Psoas muscle (tissue), 8 donors: Measurements from ENCODE around the gene CCNT2. TPM values are rescaled to one million over a fixed set of nuclear protein-coding genes. Genes with fewer than 3 reads are reported as not detected.
"Not testable (repeated sequence)": the region's sequence is repeated elsewhere in the genome, so short reads cannot be mapped to it uniquely, and the experiment has no call there.

Source experiments
- ATAC-seq, 4 donors: fragments of 200-7000 bp; cut with Tn5 transposase; one replicate each; pipeline ENCODE4 v1.9.1; 2020; ENCODE audit warnings: moderate library complexity in 3 of 4, mild to moderate bottlenecking in 2 of 4
- DNase-seq, 2 donors: peaks; one replicate each; pipeline ENCODE4 v3.0.0-alpha.2; 2020
- H3K27ac ChIP-seq: fragments of 200-600 bp; one replicate; pipeline ENCODE4 v1.8.0; 2022
- H3K27me3 ChIP-seq, 3 donors: fragments of 200-600 bp in 1 of 3; one replicate each; pipeline versions ENCODE4 v1.6.1 to v1.8.0; 2013 to 2022; ENCODE audit warnings: low read length in 2 of 3, mild to moderate bottlenecking in 2 of 3, moderate library complexity in 1 of 3; ENCODE audit not compliant: insufficient read depth in 3 of 3
- H3K36me3 ChIP-seq, 2 donors: fragments of 200-600 bp in 1 of 2; one replicate each; pipeline versions ENCODE4 v1.6.1 to v1.8.0; 2013 to 2022; ENCODE audit warnings: low read depth in 1 of 2, mild to moderate bottlenecking in 1 of 2, moderate library complexity in 1 of 2; ENCODE audit not compliant: insufficient read depth in 1 of 2
- H3K4me1 ChIP-seq: fragments of 200-600 bp; one replicate; pipeline ENCODE4 v1.8.0; 2022
- H3K4me3 ChIP-seq: fragments of 200-600 bp; one replicate; pipeline ENCODE4 v1.8.0; 2022; ENCODE audit warnings: mild to moderate bottlenecking
- H3K9me3 ChIP-seq: fragments of 200-600 bp; one replicate; pipeline ENCODE4 v1.8.0; 2022
- WGBS, 3 donors: extraction: QIAGEN DNeasy Blood & Tissue Kit; methylation state at CpG; one replicate each; pipeline versions ENCODE4 v1.1.6 to v1.1.7; 2013; 5-methylcytosine and 5-hydroxymethylcytosine counted together
- intact Hi-C, 2 donors: fragments of 100-400 bp; cut with DNase I; formaldehyde crosslinking; loops; one replicate each; pipeline versions ENCODE4 v1.11.0 to v1.14.2; 2022
- polyA plus RNA-seq, 3 donors: library from polyadenylated mRNA; stranded (reverse); fragments of 200-250 nt; gene quantifications; one replicate each; pipeline ENCODE4 v1.2.3, GENCODE V29; 2013
- total RNA-seq, 4 donors: library from RNA; stranded (reverse); fragmentation: NEBNext Ultra II Directional in 2 of 4; extraction: Animal tissue kit (Norgen Biotek cat#: 25700) in 2 of 4; gene quantifications; one replicate each; pipeline versions ENCODE4 v1.2.1 to v1.2.4, GENCODE V29; 2021 to 2023
- TF ChIP-seq, protein P1 (sequence below): fragments of 200-600 bp; IDR thresholded peaks from one replicate; pipeline ENCODE4 v1.8.0; 2022; ENCODE audit warnings: antibody characterized with exemption
- donor health status: healthy with polysubstance abuse.
- donor health status: DM: no; HTN: no; CAD: no; lungs with moderate emphysema.
- donor health status: Bipolar disorder and iron deficiency.
- donor health status: healthy.
- donor health status: DM: yes; HTN: yes; CAD: no.
- donor health status: DM: no; HTN: no; CAD: no.
- donor health status: DM: no; HTN: no; CAD: no.
- donor health status: DM: yes; HTN: yes; CAD: no.

Gene CCNT2
- total and polyA plus RNA-seq, 7 donors = 6.6 to 19.2 (median 13.7) TPM

DNA sequence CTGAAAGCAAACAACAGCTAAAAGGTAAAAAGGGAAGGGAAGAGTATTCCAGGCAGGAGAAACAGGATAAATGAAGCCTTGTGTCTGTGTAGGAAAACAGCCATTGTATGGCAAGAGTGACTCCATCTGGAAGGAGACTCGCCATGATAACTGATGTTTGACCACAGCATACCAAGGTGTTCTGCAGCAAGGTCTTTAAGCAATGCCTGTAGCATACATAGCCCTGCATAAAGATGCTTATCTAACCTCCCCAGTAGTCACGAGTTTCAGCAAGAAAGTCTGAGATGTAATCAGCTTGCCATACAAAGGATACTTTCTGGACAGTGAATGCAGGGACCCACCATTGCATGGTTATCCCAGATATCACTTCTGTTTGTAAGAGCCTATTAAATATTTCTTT, 11.9 kb upstream of the CCNT2 start:
- H3K9me3 ChIP-seq = peaks cover 6% of the 10 kb centered on the region
- H3K4me1 ChIP-seq = no peaks in the 10 kb centered on the region
- no peak for DNase-seq
- 62 to 80% (median 73%) methylated on average over 2 of the region's 2 CpGs for WGBS, 3 donors
- H3K4me3 ChIP-seq = no peak overlapping the region
- no peak for ATAC-seq
- no peaks in the 10 kb centered on the region for H3K36me3 ChIP-seq
- no peaks in the 10 kb centered on the region for H3K27me3 ChIP-seq
- intact Hi-C loops = no loop called here
- TF ChIP-seq, protein P1, sequence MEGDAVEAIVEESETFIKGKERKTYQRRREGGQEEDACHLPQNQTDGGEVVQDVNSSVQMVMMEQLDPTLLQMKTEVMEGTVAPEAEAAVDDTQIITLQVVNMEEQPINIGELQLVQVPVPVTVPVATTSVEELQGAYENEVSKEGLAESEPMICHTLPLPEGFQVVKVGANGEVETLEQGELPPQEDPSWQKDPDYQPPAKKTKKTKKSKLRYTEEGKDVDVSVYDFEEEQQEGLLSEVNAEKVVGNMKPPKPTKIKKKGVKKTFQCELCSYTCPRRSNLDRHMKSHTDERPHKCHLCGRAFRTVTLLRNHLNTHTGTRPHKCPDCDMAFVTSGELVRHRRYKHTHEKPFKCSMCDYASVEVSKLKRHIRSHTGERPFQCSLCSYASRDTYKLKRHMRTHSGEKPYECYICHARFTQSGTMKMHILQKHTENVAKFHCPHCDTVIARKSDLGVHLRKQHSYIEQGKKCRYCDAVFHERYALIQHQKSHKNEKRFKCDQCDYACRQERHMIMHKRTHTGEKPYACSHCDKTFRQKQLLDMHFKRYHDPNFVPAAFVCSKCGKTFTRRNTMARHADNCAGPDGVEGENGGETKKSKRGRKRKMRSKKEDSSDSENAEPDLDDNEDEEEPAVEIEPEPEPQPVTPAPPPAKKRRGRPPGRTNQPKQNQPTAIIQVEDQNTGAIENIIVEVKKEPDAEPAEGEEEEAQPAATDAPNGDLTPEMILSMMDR = no peak
- H3K27ac ChIP-seq = no peak overlapping the region

DNA sequence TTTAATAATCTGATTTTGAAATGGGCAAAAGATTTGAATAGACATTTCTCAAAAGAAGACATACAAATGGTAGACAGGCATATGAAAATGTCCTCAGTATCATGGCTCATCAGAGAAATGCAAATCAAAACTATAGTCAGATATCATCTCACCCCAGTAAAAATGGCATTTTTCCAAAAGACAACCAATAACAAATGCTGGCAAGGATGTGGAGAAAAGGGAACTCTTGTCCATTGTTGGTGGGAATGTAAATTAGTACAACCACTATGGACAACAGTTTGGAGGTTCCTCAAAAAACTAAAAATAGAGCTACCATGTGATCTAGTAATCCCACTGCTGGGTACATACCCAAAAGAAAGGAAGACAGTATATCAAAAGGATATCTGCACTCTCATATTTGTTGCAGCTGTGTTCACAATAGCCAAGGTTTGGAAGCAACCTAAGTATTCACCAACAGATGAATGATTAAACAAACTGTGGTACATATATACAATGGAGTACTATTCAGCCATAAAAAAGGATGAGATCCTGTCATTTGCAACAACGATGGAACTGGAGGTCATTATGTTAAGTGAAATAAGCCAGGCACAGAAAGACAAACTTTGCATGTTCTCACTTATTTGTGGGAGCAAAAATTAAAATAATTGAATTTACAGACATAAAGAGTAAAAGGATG, 11.0 kb upstream of the CCNT2 start:
- H3K9me3 ChIP-seq, H3K36me3 ChIP-seq, H3K4me1 ChIP-seq, H3K4me3 ChIP-seq, H3K27ac ChIP-seq, H3K27me3 ChIP-seq, ATAC-seq, DNase-seq, intact Hi-C loops: not testable (repeated sequence)
- WGBS, 3 donors = 89 to 94% (median 91%) methylated on average over 1 of the region's 1 CpG

DNA sequence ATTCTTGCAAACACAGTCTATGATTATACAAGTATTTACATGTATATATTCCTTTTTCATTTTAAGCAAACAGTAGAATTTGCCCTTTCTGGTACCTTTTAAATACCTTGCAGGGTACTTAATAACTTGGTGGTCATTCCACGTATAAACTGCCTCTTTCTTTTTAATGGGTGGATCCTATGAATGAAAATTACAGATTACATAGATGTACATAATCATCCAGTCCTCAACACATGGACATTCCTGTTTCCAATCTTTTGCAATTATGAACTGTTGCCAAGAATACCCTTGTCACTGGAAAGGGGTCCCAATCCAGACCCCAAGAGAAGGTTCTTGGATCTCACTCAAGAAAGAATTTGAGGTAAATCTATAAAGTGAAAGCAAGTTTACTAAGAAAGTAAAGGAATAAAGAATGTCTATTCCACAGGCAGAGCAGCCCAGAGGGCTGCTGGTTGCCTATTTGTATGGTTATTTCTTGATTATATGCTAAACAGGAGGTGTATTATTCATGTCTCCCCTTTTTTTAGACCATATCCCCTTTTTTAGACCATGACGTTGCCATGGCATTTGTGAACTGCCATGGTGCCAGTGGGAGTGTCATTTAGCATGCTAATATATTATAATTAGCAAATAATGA, 7.7 kb upstream of the CCNT2 start:
- Histone ChIP-seq H3K27ac (no peak overlapping the region), H3K36me3 (no peaks in the 10 kb centered on the region), H3K4me1 (no peaks in the 10 kb centered on the region), H3K27me3 (no peaks in the 10 kb centered on the region), H3K9me3 (peaks cover 6% of the 10 kb centered on the region), H3K4me3 (no peak overlapping the region)
- no peak for ATAC-seq
- 73 to 83% (median 81%) methylated on average over 2 of the region's 2 CpGs for WGBS, 3 donors
- TF ChIP-seq, protein P1 = no peak
- intact Hi-C loops = no loop called here
- no peak for DNase-seq

DNA sequence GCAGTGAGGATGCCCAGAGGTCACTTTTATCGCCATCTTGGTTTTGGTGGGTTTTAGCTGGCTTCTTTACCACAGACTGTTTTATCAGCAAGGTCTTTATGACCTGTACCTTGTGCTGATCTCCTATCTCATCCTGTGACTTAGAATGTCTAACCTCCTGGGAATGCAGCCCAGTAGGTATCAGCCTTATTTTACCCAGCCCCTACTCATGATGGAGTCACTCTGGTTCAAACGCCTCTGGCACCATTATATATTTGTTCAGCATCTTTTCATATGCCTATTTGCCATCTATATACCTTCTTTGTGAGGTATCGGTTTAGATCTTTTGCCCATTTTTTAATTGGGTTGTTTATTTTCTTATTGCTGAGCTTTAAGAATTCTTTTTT, 7.2 kb upstream of the CCNT2 start:
- H3K4me1 ChIP-seq = no peaks in the 10 kb centered on the region
- H3K4me3 ChIP-seq = no peak overlapping the region
- H3K27ac ChIP-seq = no peak overlapping the region
- H3K9me3 ChIP-seq = peaks cover 6% of the 10 kb centered on the region
- H3K27me3 ChIP-seq = no peaks in the 10 kb centered on the region
- TF ChIP-seq, protein P1 = no peak
- ATAC-seq = no peak
- no peak for DNase-seq
- intact Hi-C loops = no loop called here
- H3K36me3 ChIP-seq = no peaks in the 10 kb centered on the region
- 89 to 91% (median 90%) methylated on average over 3 of the region's 3 CpGs for WGBS, 3 donors

DNA sequence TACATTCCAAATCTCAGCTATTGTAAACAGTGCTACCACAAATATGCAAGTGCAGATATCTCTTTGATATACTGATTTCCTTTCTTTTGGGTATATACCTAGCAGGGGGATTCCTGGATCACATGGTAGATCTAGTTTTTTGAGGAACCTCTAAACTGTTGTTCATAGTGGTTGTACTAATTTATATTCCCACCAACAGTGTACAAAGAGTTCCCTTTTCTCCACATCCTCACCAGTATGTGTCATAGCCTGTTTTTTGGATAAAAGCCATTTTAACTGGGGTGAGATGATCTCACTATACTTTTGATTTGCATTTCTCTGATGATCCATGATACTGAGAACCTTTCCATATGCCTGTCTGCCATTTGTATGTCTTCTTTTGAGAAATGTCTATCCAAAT, 6.3 kb upstream of the CCNT2 start:
- H3K27me3 ChIP-seq = no peaks in the 10 kb centered on the region
- H3K27ac ChIP-seq = no peak overlapping the region
- intact Hi-C loops = no loop called here
- H3K9me3 ChIP-seq = peaks cover 1% of the 10 kb centered on the region
- H3K36me3 ChIP-seq = no peaks in the 10 kb centered on the region
- H3K4me1 ChIP-seq = no peaks in the 10 kb centered on the region
- TF ChIP-seq, protein P1 = no peak
- DNase-seq (no peak), ATAC-seq (no peak)
- H3K4me3 ChIP-seq = no peak overlapping the region
